K562 (cell line): Measurements from ENCODE around the gene SCTR. TPM values are rescaled to one million over a fixed set of nuclear protein-coding genes. Genes with fewer than 3 reads are reported as not detected.
A peak's percentile ranks its signal among the peaks of the same experiment; 100 is the strongest.

Source experiments
- ATAC-seq: fragments of 200-7000 bp; cut with Tn5 transposase; 3 replicates; pipeline ENCODE4 v1.9.1; 2020; ENCODE audit warnings: moderate library complexity
- BruUV-seq: library from RNA; stranded (reverse); fragments of 400-500 nt; replicated peaks from 2 replicates; lab custom pipeline; 2021; lab: Mats Ljungman, UMichigan
- CTCF ChIA-PET: fragments of 300-600 bp; formaldehyde crosslinking; extraction: SDS; loops from one replicate; lab custom pipeline; 2021; ENCODE audit warnings: low intra/inter-chr PET ratio; lab: Yijun Ruan, JAX
- POLR2A ChIA-PET: fragments of 300-600, 350-650 bp; sonication (Branson Sonifier 250); formaldehyde crosslinking; extraction: SDS; loops from one replicate; lab custom pipeline; 2021; ENCODE audit warnings: antibody characterized with exemption, inconsistent platforms; lab: Yijun Ruan, JAX
- DNase-seq, 4 experiments: peaks; one replicate each; pipeline versions ENCODE4 v3.0.0 to v3.0.0-alpha.2; 2011 to 2018; ENCODE audit warnings: low spot score in 3 of 4, mixed read lengths in 3 of 4; ENCODE audit errors: extremely low read depth in 1 of 4
- FAIRE-seq: peaks from 2 replicates; lab custom pipeline; 2011; peaks lifted over from hg19 to GRCh38; lab: Jason Lieb, UNC
- H2AFZ ChIP-seq: 2 replicates; pipeline ENCODE4 v1.6.0; 2011; ENCODE audit warnings: low read depth, low read length, control low read depth, inconsistent platforms
- H3K27ac ChIP-seq: fragments of 200-600 bp; 3 replicates; pipeline ENCODE4 v1.8.0; 2011; ENCODE audit warnings: low read depth, mild to moderate bottlenecking, control low read depth, inconsistent platforms, low read length, moderate library complexity, mixed read lengths; ENCODE audit errors: extremely low read depth
- H3K27me3 ChIP-seq, 2 experiments: fragments of 300-600 bp in 1 of 2; 2 replicates in 1 of 2; 3 replicates in 1 of 2; pipeline versions ENCODE4 v1.6.0 to v1.8.0; 2011; ENCODE audit warnings: inconsistent platforms in 2 of 2, low read length in 2 of 2, mild to moderate bottlenecking in 1 of 2, mixed read lengths in 1 of 2, moderate library complexity in 1 of 2; ENCODE audit not compliant: control insufficient read depth in 2 of 2, insufficient read depth in 2 of 2
- H3K36me3 ChIP-seq: fragments of 300-600 bp; 3 replicates; pipeline ENCODE4 v1.8.0; 2011; ENCODE audit warnings: mild to moderate bottlenecking, low read length, inconsistent platforms; ENCODE audit not compliant: control insufficient read depth, insufficient read depth
- H3K4me1 ChIP-seq, 2 experiments: fragments of 200-600 bp in 1 of 2; replicated peaks in 1 of 2; 2 replicates in 1 of 2; 3 replicates in 1 of 2; pipeline versions ENCODE4 v1.5.1 to v1.8.0; 2011; ENCODE audit warnings: inconsistent platforms in 2 of 2, low read length in 2 of 2, mild to moderate bottlenecking in 1 of 2, mixed read lengths in 1 of 2, moderate library complexity in 1 of 2; ENCODE audit not compliant: control insufficient read depth in 2 of 2, insufficient read depth in 2 of 2
- H3K4me2 ChIP-seq: 2 replicates; pipeline ENCODE4 v1.6.1; 2011; ENCODE audit warnings: low read length, control low read depth, inconsistent platforms, mixed read lengths; ENCODE audit not compliant: insufficient read depth
- H3K4me3 ChIP-seq: fragments of 200-600 bp; sonication (generic), shearing (Covaris generic); 2 replicates; pipeline ENCODE4 v1.5.1; 2016; ENCODE audit warnings: control low read depth, inconsistent platforms
- H3K79me2 ChIP-seq: fragments of 200-600 bp; 3 replicates; pipeline ENCODE4 v1.8.0; 2011; ENCODE audit warnings: low read length, inconsistent platforms; ENCODE audit not compliant: control insufficient read depth, insufficient read depth
- H3K9ac ChIP-seq, 2 experiments: 2 replicates each; pipeline versions ENCODE4 v1.6.0 to v1.6.1; 2011; ENCODE audit warnings: low read depth in 2 of 2, low read length in 2 of 2, control low read depth in 1 of 2, inconsistent platforms in 1 of 2, mild to moderate bottlenecking in 1 of 2, mixed read lengths in 1 of 2; ENCODE audit not compliant: insufficient read depth in 1 of 2
- H3K9me1 ChIP-seq: one replicate; pipeline ENCODE4 v1.6.0; 2011; ENCODE audit warnings: inconsistent platforms, mild to moderate bottlenecking, low read length, moderate library complexity; ENCODE audit not compliant: control insufficient read depth, insufficient read depth
- H3K9me3 ChIP-seq: replicated peaks from 2 replicates; pipeline ENCODE4 v1.5.1; 2011; ENCODE audit warnings: low read depth, low read length, inconsistent platforms; ENCODE audit not compliant: control insufficient read depth, insufficient read depth
- H4K20me1 ChIP-seq: replicated peaks from 2 replicates; pipeline ENCODE4 v1.6.1; 2011; ENCODE audit warnings: low read length, inconsistent platforms, mixed read lengths; ENCODE audit not compliant: control insufficient read depth, insufficient read depth
- C11orf30 ChIP-seq: fragments of 450-650 bp; IDR thresholded peaks from 2 replicates; pipeline ENCODE4 v1.6.1; 2016; ENCODE audit warnings: low read depth, mild to moderate bottlenecking
- CBX1 ChIP-seq: sonication (generic); IDR thresholded peaks from 2 replicates; pipeline ENCODE4 v1.6.1; 2016; ENCODE audit warnings: antibody characterized with exemption, low read depth, mild to moderate bottlenecking
- ESRRA ChIP-seq: fragments of 450-650 bp; IDR thresholded peaks from 2 replicates; pipeline ENCODE4 v1.6.1; 2014; ENCODE audit warnings: low read depth, mild to moderate bottlenecking, moderate library complexity, borderline replicate concordance
- HDAC8 ChIP-seq: fragments of 450-650 bp; IDR thresholded peaks from 2 replicates; pipeline ENCODE4 v1.6.1; 2016; ENCODE audit warnings: mild to moderate bottlenecking, missing genetic modification characterization, moderate library complexity, missing compliant biosample characterization
- HMBOX1 ChIP-seq: sonication (generic); IDR thresholded peaks from 2 replicates; pipeline ENCODE4 v1.6.1; 2016
- NFE2 ChIP-seq: IDR thresholded peaks from 2 replicates; pipeline ENCODE4 v1.6.1; 2014; ENCODE audit warnings: antibody characterized with exemption, low read depth
- POLR2H ChIP-seq: IDR thresholded peaks from 2 replicates; pipeline ENCODE4 v1.6.1; 2016; ENCODE audit warnings: missing genetic modification characterization, low read depth, mild to moderate bottlenecking, control low read depth, missing compliant biosample characterization, moderate library complexity
- RBM25 ChIP-seq: fragments of 200-400 bp; formaldehyde crosslinking; IDR thresholded peaks from 2 replicates; pipeline ENCODE4 v1.6.1; 2018; ENCODE audit warnings: low read length, low read depth, moderate library complexity; ENCODE audit not compliant: severe bottlenecking
- SFPQ ChIP-seq: fragments of 200-400 bp; formaldehyde crosslinking; IDR thresholded peaks from 2 replicates; pipeline ENCODE4 v1.6.1; 2017; ENCODE audit warnings: mild to moderate bottlenecking, low read depth, low read length, moderate library complexity
- ZBTB9 ChIP-seq: fragments of 450-650 bp; formaldehyde crosslinking; IDR thresholded peaks from 2 replicates; pipeline ENCODE4 v1.4.0; 2020; ENCODE audit warnings: mild to moderate bottlenecking, moderate library complexity
- ZC3H11A ChIP-seq: IDR thresholded peaks from 2 replicates; pipeline ENCODE4 v1.6.1; 2012; ENCODE audit warnings: low read depth, low read length, improper control_type of control experiment
- ZNF398 ChIP-seq: fragments of 250-450 bp; sonication (Bioruptor Pico); IDR thresholded peaks from 2 replicates; pipeline ENCODE4 v1.8.0; 2021; ENCODE audit warnings: moderate library complexity, mild to moderate bottlenecking, inconsistent platforms
- ZNF707 ChIP-seq: fragments of 250-450 bp; sonication (Bioruptor Pico); conservative IDR thresholded peaks from 2 replicates; pipeline ENCODE4 v1.8.0; 2022; ENCODE audit warnings: inconsistent platforms, mild to moderate bottlenecking, moderate library complexity
- WGBS: fragments of 100-300 bp; shearing (Covaris generic); methylation state at CpG from one replicate; pipeline ENCODE4 v1.1.6; 2016; ENCODE audit warnings: low coverage, mixed read lengths; ENCODE audit not compliant: insufficient coverage; ENCODE audit errors: missing lambda C conversion rate; 5-methylcytosine and 5-hydroxymethylcytosine counted together
- in situ Hi-C: fragments of 300-500 bp; cut with MboI; formaldehyde crosslinking; loops from 4 replicates; pipeline ENCODE4 v1.15.0; 2018; ENCODE audit warnings: inconsistent platforms, mixed read lengths
- intact Hi-C: fragments of 100-400 bp; cut with micrococcal nuclease; formaldehyde crosslinking; loops from 2 replicates; pipeline ENCODE4 v1.14.2; 2022
- polyA plus RNA-seq, 8 experiments: library from polyadenylated mRNA; depleted of rRNA in 4 of 8; stranded (reverse) in 5 of 8; unstranded in 3 of 8; fragments of >200 nt; fragmentation: Nextera tagmentation in 2 of 8; fragmentation: Illumina TruSeq in 1 of 8; extraction: Ambion mirVana in 2 of 8; extraction: Trizol in 1 of 8; gene quantifications; 2 replicates each; pipeline versions ENCODE4 v1.2.1 to v1.2.3, GENCODE V29; 2011 to 2014; ENCODE audit warnings: inconsistent platforms in 1 of 8, missing spikeins in 1 of 8
- total RNA-seq, 7 experiments: library from RNA; depleted of rRNA in 6 of 7; stranded (reverse); fragments of >200 nt in 6 of 7; fragmentation: Illumina TruSeq in 2 of 7; extraction: Trizol in 2 of 7; gene quantifications; 2 replicates each; pipeline versions ENCODE4 v1.2.1 to v1.2.3, GENCODE V29; 2011 to 2021; ENCODE audit warnings: low replicate concordance in 1 of 7

Gene SCTR
- total and polyA plus RNA-seq, 9 of the 15 experiments (the other 6 are each of a cell fraction or from before 2014, with no cell fraction given): not detected

DNA sequence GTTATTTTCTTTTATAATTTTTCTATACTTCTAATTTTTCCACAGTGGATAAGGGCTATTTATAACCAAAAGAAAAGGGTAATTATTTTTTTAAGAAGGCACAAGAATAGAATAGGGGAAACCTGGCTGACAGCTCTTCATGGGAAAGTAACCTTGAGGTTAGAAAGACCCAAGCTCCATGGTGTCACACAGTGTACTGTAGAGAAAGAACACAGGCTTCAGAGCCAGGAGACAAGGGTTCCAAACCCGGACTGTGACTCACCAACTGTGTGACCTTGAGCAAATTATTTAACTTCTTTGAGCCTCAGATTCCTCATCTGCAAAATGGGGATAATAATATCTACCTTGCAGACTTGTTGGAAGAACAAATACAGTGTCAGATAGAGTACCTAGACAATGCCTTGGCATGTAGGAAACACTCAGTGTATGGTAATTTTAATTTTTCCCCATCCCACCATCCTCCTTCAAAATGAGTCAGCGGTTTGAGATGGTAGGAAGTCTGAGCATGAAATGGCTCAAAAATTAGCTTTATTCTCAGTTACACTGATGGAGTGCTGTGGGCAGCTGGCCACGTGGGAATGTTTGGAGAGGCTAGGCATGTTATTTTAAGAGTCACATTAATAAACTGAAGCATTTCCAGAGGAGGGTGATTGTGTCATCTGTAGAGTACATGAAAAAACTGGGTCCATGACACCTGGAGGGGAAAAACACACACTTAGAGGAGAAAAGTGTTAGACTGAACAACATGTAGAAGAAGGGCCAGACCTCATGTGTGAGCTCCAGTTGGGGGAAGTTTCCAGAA lies 55.9 kb downstream of the SCTR start:
- no peak overlapping the region for H3K27ac ChIP-seq
- H3K79me2 ChIP-seq: no peaks in the 10 kb centered on the region
- intact Hi-C loops: no loop called here
- TF ChIP-seq RBM25: peak; percentile 37
- TF ChIP-seq POLR2H (tag): no peak
- peak; percentile 81 for TF ChIP-seq ESRRA
- no peak for TF ChIP-seq HMBOX1
- no peak for TF ChIP-seq ZC3H11A
- TF ChIP-seq HDAC8 (tag): no peak
- peak; percentile 19; the same call in 1 of the 2 replicates for TF ChIP-seq C11orf30
- TF ChIP-seq ZNF707 (CRISPR knock-in tag): no peak
- TF ChIP-seq ZNF398: no peak
- TF ChIP-seq CBX1: no peak
- TF ChIP-seq SFPQ: no peak
- TF ChIP-seq ZBTB9: no peak
- TF ChIP-seq NFE2: 0 out of 2 replicates have a peak, but pooled peaks have one; percentile 12
- H3K4me2 ChIP-seq: no peak overlapping the region
- no peak for FAIRE-seq
- no peak for ATAC-seq
- H3K4me3 ChIP-seq: no peak overlapping the region
- CTCF ChIA-PET: no interaction called here
- no peaks in the 10 kb centered on the region for H3K36me3 ChIP-seq
- BruUV-seq: no TSS peak
- no peak overlapping the region for H2AFZ ChIP-seq
- no peaks in the 10 kb centered on the region for H3K9me1 ChIP-seq
- POLR2A ChIA-PET: no interaction called here
- in situ Hi-C loops: loop anchor here (5.0 kb wide), 1 partner anchor 56 kb away; no protein-coding TSS in a partner anchor
- WGBS: 3% methylated on average over 3 of the region's 3 CpGs
- H3K27me3 ChIP-seq: peaks cover 7 to 28% of the 10 kb centered on the region in 2 experiments; a peak in 4 of 5 replicates
- no peaks in the 10 kb centered on the region for H3K4me1 ChIP-seq
- no peaks in the 10 kb centered on the region for H3K9me3 ChIP-seq
- H4K20me1 ChIP-seq: peaks cover 3% of the 10 kb centered on the region; the same call in 1 of the 2 replicates
- no peak for DNase-seq
- no peak overlapping the region for H3K9ac ChIP-seq
